Peyer's patch (tissue), 4 donors: Measurements from ENCODE around the gene PTPRM.

Experiments used
- POLR2A ChIP-seq, 2 donors: fragments of 450-650 bp; IDR thresholded peaks; one replicate each; pipeline ENCODE4 v1.5.1; 2017; ENCODE audit warnings: antibody characterized with exemption in 2 of 2, mild to moderate bottlenecking in 2 of 2, moderate library complexity in 2 of 2
- TF ChIP-seq, protein P1 (sequence below), 6 experiments: fragments of 450-650 bp in 4 of 6; fragments of 200-600 bp in 2 of 6; sonication (generic) in 1 of 6; IDR thresholded peaks; one replicate each; pipeline ENCODE4 v1.5.1; 2017 to 2019; ENCODE audit warnings: antibody characterized with exemption in 6 of 6, mild to moderate bottlenecking in 3 of 6, moderate library complexity in 1 of 6

DNA sequence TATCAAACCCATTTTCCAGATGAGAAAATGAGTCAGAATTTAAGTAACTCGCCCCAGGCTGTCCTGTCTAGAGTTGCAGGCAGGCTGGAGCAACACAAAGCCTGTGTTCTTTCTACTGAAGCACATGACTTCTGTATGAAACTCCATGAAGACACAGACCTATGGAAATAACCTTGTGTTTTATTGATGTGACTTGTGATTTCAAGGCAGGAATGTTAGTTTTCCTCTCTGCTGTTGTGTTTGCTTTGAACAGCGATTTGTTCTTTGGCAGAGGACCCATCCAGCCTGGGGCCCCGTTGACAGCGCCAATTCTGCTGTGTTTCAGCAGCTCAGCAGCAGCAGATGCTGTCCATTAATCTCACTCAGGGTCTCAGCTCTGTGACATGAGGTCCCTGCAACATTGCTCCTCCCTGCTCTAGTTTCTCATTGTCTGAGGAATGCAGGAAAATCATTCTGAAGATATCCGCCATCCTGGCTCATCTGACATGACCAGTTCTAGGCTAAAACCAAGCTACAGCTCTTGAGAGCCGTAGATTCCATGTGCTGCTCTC is 697.8 kb downstream of the PTPRM start:
- TF ChIP-seq, protein P1, sequence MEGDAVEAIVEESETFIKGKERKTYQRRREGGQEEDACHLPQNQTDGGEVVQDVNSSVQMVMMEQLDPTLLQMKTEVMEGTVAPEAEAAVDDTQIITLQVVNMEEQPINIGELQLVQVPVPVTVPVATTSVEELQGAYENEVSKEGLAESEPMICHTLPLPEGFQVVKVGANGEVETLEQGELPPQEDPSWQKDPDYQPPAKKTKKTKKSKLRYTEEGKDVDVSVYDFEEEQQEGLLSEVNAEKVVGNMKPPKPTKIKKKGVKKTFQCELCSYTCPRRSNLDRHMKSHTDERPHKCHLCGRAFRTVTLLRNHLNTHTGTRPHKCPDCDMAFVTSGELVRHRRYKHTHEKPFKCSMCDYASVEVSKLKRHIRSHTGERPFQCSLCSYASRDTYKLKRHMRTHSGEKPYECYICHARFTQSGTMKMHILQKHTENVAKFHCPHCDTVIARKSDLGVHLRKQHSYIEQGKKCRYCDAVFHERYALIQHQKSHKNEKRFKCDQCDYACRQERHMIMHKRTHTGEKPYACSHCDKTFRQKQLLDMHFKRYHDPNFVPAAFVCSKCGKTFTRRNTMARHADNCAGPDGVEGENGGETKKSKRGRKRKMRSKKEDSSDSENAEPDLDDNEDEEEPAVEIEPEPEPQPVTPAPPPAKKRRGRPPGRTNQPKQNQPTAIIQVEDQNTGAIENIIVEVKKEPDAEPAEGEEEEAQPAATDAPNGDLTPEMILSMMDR (IDR thresholded peaks at IDR 0.05) = no peak
- no peak for TF ChIP-seq POLR2A (IDR thresholded peaks at IDR 0.05)
